ENCODE measurements around the gene ELP5. TPM values are rescaled to one million over a fixed set of nuclear protein-coding genes. Genes with fewer than 3 reads are reported as not detected.

The ELP5 gene
- total and polyA plus RNA-seq, 3 donors from 2014 or later: 107 to 295 (median 123) TPM

GRCh38 chr17:7238420-7239090 lies 13.5 kb upstream of the ELP5 start:
- Histone ChIP-seq H3K9me3 (no peaks in the 10 kb centered on the region), H3K36me3 (ENCODE audit: low read depth, missing control alignments) (no peaks in the 10 kb centered on the region), H3K27ac (peak overlapping the region; percentile 97 to 99), H3K27me3 (no peaks in the 10 kb centered on the region), H3K4me1 (peaks cover 41% of the 10 kb centered on the region), H3K4me3 (peak overlapping the region; percentile 84 to 99)
- TF ChIP-seq CTCF (IDR thresholded peaks at IDR 0.05) (no peak), POLR2A (IDR thresholded peaks at IDR 0.05) (no peak)
- intact Hi-C loops (cut with DNase I; ENCODE audit: low total_unique reads): no loop called here
- no peak for DNase-seq
- WGBS, 2 donors: 1% methylated on average over 27 to 36 of the region's 39 CpGs

GRCh38 chr17:7239091-7240027 lies 12.7 kb upstream of the ELP5 start, which contains the start of gene PHF23:
TSS of gene PHF23 (minus strand) at chr17:7239457. CDS start at chr17:7239279, 178 bp downstream.
- Histone ChIP-seq H3K27me3 (no peaks in the 10 kb centered on the region), H3K36me3 (ENCODE audit: low read depth, missing control alignments) (no peaks in the 10 kb centered on the region), H3K4me3 (peak within 1 kb of the TSS; percentile 84 to 99), H3K9me3 (no peaks in the 10 kb centered on the region), H3K4me1 (peaks cover 43% of the 10 kb centered on the region), H3K27ac (peak within 1 kb of the TSS; percentile 97 to 99)
- intact Hi-C loops (cut with DNase I; ENCODE audit: low total_unique reads): no loop called here
- 0 to 1% methylated on average over 65 of the region's 72 CpGs for WGBS, 2 donors
- DNase-seq: peak; percentile 100
- no peak for TF ChIP-seq POLR2A (IDR thresholded peaks at IDR 0.05)
- TF ChIP-seq CTCF (IDR thresholded peaks at IDR 0.05): peak in 2 of 3 experiments; percentile 51 to 58

- Histone ChIP-seq H3K4me3 (no peak overlapping the region), H3K9me3 (no peaks in the 10 kb centered on the region), H3K36me3 (ENCODE audit: low read depth, missing control alignments) (no peaks in the 10 kb centered on the region), H3K4me1 (peaks cover 34% of the 10 kb centered on the region), H3K27ac (peak overlapping the region; percentile 92 to 98), H3K27me3 (no peaks in the 10 kb centered on the region)
- intact Hi-C loops (cut with DNase I; ENCODE audit: low total_unique reads): no loop called here
- TF ChIP-seq CTCF (IDR thresholded peaks at IDR 0.05) (no peak), POLR2A (IDR thresholded peaks at IDR 0.05) (no peak)
- WGBS, 2 donors: 56 to 58% methylated on average over 4 of the region's 4 CpGs
- no peak for DNase-seq
Measured at GRCh38 chr17:7240375-7240774, 11.6 kb upstream of the ELP5 start.

DNA sequence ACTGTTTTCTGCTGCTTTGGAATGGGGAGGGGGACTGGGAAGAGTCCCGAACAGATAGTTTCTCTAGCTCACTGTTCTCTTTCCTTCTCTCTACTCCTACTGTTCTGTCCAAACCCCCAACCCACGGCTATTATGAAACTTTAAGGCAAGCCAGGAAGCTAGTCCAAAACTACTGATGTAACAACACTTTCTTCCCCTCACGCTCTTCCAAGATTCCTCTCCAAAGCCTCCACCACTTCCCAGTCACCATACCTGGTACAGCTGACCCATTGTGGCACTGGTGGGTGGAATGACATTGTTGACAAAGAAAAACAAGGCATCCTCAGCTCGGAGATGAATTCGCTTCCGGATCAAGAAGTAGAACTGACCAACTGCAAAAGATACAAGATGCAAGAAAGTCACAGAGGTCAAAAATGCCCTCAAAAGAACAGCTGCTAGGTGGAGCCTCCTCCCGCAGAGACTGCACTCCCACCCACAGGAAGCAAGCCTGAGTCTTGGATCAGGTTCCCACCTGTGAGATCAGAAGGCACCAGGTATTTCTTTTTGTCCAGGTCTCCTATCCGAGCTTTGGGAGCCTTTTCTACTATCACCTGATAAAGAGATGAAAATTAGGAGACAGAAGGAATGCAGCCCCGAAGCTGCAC lies 10.8 kb upstream of the ELP5 start:
- Histone ChIP-seq H3K27me3 (no peaks in the 10 kb centered on the region), H3K27ac (peak overlapping the region; percentile 92 to 98), H3K36me3 (ENCODE audit: low read depth, missing control alignments) (no peaks in the 10 kb centered on the region), H3K4me3 (peak overlapping the region; percentile 69 to 85), H3K9me3 (no peaks in the 10 kb centered on the region), H3K4me1 (peaks cover 33% of the 10 kb centered on the region)
- TF ChIP-seq CTCF (IDR thresholded peaks at IDR 0.05) (no peak), POLR2A (IDR thresholded peaks at IDR 0.05) (no peak)
- 15 to 16% methylated on average over 9 of the region's 9 CpGs for WGBS, 2 donors
- no peak for DNase-seq
- intact Hi-C loops (cut with DNase I; ENCODE audit: low total_unique reads): no loop called here

All from testis (tissue), 3 donors.